Ishikawa (cell line): ENCODE results near the gene RPL19.

Source experiments
- CEBPB ChIP-seq: IDR thresholded peaks from 2 replicates; pipeline ENCODE4 v1.6.1; 2012
- CREB1 ChIP-seq: IDR thresholded peaks from 2 replicates; pipeline ENCODE4 v1.6.1; 2012; ENCODE audit warnings: low read depth
- EGR1 ChIP-seq: IDR thresholded peaks from 2 replicates; pipeline ENCODE4 v1.6.1; 2012
- EP300 ChIP-seq: IDR thresholded peaks from 2 replicates; pipeline ENCODE4 v1.6.1; 2012; ENCODE audit warnings: borderline replicate concordance
- FOXM1 ChIP-seq: IDR thresholded peaks from 2 replicates; pipeline ENCODE4 v1.6.1; 2012; ENCODE audit warnings: low read depth, borderline replicate concordance
- NFIC ChIP-seq: IDR thresholded peaks from 2 replicates; pipeline ENCODE4 v1.6.1; 2012
- RAD21 ChIP-seq: IDR thresholded peaks from 2 replicates; pipeline ENCODE4 v1.6.1; 2012; ENCODE audit warnings: low read depth
- TAF1 ChIP-seq: IDR thresholded peaks from 2 replicates; pipeline ENCODE4 v1.6.1; 2012; ENCODE audit warnings: low read depth, mild to moderate bottlenecking
- TCF12 ChIP-seq: IDR thresholded peaks from 2 replicates; pipeline ENCODE4 v1.6.1; 2012; ENCODE audit warnings: low read depth
- TEAD4 ChIP-seq: IDR thresholded peaks from 2 replicates; pipeline ENCODE4 v1.6.1; 2012
- YY1 ChIP-seq: IDR thresholded peaks from 2 replicates; pipeline ENCODE4 v1.6.1; 2012; ENCODE audit warnings: low read depth
- ZBTB7A ChIP-seq: IDR thresholded peaks from 2 replicates; pipeline ENCODE4 v1.6.1; 2012; ENCODE audit warnings: low read depth
- TF ChIP-seq, protein P1 (sequence below): IDR thresholded peaks from 2 replicates; pipeline ENCODE4 v1.6.1; 2012
- TF ChIP-seq, protein P2 (sequence below): IDR thresholded peaks from 2 replicates; pipeline ENCODE4 v1.6.1; 2012
- TF ChIP-seq, protein P3 (sequence below): IDR thresholded peaks from 2 replicates; pipeline ENCODE4 v1.6.1; 2012; ENCODE audit warnings: low read depth, mild to moderate bottlenecking

The RPL19 gene

DNA sequence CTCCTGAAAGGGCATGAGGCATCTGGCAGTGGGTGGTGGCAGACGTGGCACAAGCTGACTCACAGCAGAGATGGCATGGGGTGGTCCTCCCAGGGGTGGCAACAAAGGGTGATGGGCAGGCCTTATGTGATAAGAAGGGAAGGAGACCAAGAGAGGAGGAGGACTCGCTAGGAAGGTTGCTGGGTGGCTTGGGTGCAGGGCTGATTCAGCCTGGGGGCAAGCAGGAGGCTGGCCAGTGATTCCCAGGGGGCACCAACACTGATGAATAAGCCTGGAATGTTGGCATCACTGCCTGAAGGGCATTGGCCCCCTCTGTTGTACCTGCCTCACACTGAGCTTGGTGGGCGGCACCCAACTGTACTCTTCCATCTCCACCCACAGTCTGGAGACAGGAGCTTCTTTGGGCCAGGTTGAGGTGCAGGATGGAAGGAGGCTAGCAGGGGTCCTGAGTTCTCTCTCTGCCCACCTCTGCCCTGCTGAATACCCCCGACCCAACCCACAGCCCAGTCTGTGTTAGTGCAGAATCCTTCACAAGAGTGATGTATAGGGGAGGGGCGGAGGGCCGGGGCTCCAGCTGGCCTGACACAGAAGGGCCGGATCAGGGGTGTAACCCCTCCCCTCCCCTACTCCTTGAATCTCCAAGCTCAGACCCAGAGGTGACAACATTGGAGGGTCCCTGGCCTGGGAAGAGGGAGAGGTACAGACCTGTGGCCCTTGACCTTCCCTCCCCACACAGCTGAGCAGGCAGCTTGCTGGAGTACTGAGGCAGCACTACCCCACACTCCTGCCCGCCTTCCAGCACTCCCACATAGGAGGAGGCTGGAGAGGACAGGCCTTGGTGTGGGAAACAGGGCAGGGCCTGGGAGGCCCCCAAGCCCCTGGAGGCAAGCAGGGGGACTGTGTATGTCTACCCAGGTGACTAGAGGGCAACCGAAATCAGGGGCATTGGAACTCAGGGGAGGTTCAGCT, 23.1 kb downstream of the RPL19 start:
- TF ChIP-seq FOXM1 (no peak), CEBPB (no peak), ZBTB7A (no peak), EGR1 (no peak)
- TF ChIP-seq, protein P1, sequence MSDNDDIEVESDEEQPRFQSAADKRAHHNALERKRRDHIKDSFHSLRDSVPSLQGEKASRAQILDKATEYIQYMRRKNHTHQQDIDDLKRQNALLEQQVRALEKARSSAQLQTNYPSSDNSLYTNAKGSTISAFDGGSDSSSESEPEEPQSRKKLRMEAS = no peak
- TF ChIP-seq, protein P2, sequence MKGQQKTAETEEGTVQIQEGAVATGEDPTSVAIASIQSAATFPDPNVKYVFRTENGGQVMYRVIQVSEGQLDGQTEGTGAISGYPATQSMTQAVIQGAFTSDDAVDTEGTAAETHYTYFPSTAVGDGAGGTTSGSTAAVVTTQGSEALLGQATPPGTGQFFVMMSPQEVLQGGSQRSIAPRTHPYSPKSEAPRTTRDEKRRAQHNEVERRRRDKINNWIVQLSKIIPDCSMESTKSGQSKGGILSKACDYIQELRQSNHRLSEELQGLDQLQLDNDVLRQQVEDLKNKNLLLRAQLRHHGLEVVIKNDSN = no peak
- TF ChIP-seq, protein P3, sequence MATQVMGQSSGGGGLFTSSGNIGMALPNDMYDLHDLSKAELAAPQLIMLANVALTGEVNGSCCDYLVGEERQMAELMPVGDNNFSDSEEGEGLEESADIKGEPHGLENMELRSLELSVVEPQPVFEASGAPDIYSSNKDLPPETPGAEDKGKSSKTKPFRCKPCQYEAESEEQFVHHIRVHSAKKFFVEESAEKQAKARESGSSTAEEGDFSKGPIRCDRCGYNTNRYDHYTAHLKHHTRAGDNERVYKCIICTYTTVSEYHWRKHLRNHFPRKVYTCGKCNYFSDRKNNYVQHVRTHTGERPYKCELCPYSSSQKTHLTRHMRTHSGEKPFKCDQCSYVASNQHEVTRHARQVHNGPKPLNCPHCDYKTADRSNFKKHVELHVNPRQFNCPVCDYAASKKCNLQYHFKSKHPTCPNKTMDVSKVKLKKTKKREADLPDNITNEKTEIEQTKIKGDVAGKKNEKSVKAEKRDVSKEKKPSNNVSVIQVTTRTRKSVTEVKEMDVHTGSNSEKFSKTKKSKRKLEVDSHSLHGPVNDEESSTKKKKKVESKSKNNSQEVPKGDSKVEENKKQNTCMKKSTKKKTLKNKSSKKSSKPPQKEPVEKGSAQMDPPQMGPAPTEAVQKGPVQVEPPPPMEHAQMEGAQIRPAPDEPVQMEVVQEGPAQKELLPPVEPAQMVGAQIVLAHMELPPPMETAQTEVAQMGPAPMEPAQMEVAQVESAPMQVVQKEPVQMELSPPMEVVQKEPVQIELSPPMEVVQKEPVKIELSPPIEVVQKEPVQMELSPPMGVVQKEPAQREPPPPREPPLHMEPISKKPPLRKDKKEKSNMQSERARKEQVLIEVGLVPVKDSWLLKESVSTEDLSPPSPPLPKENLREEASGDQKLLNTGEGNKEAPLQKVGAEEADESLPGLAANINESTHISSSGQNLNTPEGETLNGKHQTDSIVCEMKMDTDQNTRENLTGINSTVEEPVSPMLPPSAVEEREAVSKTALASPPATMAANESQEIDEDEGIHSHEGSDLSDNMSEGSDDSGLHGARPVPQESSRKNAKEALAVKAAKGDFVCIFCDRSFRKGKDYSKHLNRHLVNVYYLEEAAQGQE = no peak

DNA sequence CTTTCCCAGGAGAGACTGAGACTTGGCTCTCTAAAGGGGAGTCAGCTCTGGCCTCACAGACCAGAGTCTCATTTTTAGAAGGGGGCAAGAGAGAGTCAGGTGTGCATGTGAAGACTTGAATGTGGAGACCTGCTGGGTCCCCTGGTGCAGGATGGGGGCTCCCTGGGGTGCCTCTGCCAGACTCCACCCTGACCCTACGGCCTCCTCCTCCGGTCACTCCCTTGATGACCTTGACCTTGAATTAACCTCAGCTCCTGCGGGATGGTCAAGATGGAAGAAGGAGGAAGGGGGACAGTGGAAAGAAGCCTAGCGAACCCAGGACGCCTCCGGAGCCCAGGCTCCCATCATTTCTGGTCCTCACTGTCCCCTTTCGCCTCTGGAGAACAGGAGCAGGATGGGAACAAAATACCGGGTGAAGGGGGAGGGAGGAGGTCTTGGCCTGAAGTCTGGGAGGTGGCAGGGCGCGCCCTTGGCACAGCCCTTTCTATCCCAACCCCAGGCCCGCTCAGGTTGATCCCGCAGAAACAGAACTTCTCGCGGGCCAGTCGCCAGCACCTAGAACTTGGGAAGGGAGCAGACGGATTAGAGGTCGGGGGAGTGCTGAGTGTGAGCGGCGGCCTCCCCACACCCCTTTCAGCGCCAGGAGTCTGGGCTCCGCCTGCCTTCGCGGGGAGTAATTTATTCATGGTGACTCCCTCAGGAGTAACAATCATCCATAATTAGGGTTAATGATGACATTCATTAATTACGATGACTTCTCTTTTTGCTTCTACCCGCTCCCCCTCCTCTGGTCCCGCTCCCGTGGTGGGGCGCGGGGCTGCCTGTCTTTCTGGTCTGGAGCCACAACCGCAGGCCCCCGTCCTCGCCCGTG, 24.1 kb downstream of the RPL19 start:
- no peak for TF ChIP-seq TAF1
- no peak for TF ChIP-seq CEBPB
- no peak for TF ChIP-seq EGR1
- TF ChIP-seq, protein P3 = no peak
- TF ChIP-seq TCF12 = no peak
- TF ChIP-seq RAD21 = no peak
- no peak for TF ChIP-seq NFIC
- no peak for TF ChIP-seq FOXM1

DNA sequence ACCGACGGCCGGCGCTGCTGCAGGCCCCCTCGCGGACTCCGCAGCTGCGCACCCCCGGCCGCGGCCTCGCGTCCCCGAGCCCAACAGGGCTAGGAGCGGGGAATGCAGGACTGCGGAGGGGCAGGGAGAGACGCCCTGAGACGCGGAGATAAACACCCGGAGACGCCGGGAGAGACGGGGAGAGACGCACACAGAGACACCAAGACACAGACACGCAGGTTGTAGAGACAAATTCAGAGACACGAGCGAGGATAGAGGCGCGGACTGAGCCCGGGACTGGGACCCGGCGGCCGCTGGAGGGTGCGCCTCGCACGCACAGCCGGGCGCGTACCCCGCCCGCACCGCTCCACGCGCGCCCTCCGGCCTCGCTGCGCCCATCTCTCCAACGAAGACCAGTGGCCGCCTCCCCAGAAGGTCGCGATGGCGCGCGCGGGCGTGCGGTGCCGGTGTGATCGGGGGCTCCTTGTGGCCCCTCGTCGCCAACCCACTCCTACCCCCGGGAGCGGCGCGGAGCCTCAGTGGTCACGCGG, 24.8 kb downstream of the RPL19 start:
- TF ChIP-seq TEAD4 (no peak), NFIC (no peak), CEBPB (no peak), YY1 (no peak), CREB1 (no peak), TCF12 (no peak), FOXM1 (no peak), RAD21 (no peak), TAF1 (no peak), ZBTB7A (no peak), EGR1 (no peak), EP300 (no peak)
- TF ChIP-seq, protein P3 = no peak
- TF ChIP-seq, protein P2 = no peak
- TF ChIP-seq, protein P1 = no peak
